ENCODE data around the gene GRPEL2.

GRPEL2 gene

DNA sequence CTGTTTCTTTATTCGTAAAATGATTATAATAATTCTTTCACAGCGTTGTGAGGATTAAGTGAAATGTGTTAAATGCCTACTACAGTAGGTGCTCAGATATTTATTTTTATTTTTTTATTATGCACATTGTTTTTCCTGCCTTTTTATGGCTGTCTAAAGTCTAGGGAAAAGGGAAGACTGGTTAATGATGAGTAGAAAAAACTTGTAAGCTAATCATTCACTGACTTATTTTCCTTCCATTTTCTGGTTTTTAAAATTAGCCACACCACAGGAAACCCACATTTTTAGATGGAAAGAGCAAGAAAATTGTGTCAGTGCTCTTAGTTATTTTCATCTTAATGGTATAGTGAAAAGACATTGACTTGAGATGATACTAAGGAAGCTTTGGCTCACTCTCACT, 8.6 kb downstream of the GRPEL2 start:
- in situ Hi-C loops (cut with HindIII; ENCODE audit: low sequenced_read_pairs), result no loop called here

DNA sequence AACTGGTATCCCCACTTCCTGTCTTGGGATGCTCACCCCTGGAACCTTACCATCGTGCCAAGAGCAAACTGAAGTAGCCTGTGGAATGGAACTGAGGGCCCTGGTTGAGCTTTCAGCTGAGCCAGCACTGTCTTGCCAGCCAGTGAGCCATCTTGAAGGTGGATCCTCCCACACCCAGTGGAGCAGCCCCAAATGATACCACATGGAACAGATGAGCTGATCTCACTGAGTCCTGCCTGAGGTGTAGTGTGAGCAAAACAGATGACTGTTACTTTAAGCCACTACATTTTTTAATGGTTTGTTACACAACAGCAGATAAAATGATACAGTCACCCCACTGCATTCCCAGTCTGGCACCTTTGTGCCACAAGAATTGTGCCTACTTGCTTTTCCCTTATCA, 10.4 kb downstream of the GRPEL2 start:
- in situ Hi-C loops (cut with HindIII; ENCODE audit: low sequenced_read_pairs), result no loop called here

DNA sequence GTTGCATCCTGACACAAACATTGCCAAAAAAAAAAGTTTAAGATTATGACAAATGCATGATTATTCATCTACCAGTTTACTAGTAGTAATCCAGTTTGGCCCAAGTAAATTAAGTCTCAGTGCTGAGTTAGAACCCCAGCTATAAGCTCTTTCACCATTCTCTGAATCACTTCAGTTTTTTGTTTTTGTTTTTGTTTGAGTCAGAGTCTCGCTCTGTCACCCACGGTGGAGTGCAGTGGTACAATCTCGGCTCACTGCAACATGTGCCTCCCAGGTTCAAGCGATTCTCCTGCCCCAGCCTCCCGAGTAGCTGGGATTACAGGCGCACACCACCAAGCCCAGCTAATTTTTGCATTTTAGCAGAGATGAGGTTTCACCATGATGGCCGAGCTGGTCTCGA, 11.1 kb downstream of the GRPEL2 start:
- in situ Hi-C loops (cut with HindIII; ENCODE audit: low sequenced_read_pairs), result no loop called here

DNA sequence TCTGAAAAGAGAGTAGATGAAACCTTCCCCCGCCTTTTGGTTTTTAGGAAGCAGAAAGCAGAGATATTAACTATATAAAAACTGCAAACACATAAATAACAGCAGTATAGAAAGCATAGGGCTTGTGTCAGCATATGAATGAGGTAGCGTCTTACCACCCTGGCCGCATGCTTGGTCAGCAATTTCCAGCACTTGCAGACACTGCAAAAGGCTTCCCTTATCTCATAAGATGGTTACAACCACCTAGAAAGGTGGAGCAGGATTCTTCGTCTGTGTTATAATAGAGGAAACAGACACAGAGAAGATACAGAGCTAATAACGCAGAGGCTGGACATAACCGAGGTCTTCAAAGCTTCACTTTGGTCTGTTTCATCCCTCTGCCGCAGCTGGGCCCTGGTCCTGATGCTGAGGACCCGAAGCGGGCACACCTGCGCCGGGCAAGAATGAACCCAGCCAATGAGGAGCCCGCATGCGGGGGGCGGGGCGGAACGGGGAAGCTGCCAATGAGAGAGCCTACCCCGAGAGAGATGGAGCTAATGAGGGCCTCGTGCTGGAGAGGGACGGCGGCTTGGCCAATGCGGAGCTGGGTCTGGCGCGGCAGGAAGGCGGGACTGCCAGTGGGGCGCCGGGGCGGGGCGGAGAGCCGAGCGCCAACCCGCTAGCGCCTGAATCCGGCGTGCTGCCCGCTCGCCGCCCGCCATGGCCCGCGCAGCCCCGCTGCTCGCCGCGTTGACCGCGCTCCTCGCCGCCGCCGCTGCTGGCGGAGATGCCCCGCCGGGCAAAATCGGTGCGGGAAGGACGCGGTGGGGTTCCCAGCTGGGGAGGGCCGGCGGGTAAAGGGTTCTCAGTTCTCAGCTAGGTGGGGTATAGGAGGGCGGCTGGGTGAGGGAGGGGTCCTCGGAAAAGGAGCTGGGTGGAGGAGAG, 12.3 kb downstream of the GRPEL2 start, which contains the start of gene PCYOX1L:
Gene PCYOX1L, plus strand, starts transcription at position 677 of the 924 bp plus-strand sequence. Its CDS starts 23 bp downstream, at position 700.
- in situ Hi-C loops (cut with HindIII; ENCODE audit: low sequenced_read_pairs), result no loop called here

DNA sequence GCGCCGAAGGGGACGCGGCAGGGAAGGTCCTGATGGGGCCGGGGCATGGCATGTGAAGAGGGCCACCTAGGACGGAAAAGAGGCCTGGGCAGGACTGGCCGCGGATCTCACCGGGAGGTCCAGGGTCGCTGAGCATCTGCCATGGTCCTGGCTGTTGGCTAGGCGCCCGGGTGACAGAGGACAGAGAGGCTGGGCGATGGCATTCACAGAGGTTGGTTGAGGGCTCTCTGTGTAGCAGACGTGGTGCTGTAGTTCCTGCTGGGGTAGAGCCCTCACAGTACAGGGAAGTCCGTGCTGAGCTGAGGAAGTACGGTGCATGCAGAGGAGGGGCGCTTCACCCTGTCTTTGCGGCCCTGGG, 13.0 kb downstream of the GRPEL2 start:
- in situ Hi-C loops (cut with HindIII; ENCODE audit: low sequenced_read_pairs), result no loop called here

DNA sequence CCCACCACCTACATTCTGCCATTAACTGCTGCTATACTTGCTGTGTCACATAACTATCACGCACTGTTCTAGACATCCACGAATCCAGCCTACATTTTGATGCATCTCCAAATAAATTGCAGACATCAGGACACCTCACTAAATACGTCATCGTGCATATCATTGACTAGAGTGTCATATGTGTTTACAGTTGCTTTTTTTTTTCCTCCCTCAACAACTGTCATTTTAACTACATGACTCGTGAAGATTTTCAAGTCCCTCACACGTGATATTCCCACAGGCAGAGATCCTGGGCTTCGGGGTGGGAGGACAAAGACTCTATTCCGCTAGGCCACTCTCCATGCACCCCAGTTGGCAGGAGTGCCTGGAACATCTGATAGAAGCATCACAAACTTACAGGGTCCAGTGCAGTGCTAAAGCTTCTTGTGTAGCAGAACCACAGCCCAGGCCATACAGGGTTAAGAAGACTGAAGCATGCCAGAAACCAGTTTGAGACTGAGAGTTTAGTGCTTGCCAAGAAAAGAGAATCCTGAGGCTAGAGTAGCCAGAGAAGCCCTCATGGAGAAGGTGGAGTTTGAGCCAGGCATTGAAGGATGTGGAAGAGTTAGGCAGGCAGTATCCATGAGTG, 13.7 kb downstream of the GRPEL2 start:
- in situ Hi-C loops (cut with HindIII; ENCODE audit: low sequenced_read_pairs), result no loop called here

DNA sequence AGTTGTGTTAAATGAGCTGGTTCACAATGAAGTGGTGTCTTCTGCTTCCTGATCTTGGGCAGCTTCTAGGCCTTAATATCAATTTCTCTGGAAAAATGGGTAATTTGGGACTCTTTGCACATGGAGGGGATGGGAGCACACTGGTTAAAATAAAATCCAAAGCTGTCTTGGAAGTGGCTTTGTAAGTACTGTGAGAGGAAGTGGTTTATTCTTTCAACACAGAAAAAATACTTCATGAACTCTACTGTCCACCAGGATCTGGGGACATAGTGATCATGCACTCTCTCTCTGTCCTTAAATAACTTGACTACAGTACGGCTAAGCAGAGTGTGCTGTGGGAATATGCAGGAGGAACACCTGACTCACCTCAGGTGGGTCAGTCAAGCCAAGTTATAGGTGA, 15.0 kb downstream of the GRPEL2 start:
- in situ Hi-C loops (cut with HindIII; ENCODE audit: low sequenced_read_pairs), result no loop called here

DNA sequence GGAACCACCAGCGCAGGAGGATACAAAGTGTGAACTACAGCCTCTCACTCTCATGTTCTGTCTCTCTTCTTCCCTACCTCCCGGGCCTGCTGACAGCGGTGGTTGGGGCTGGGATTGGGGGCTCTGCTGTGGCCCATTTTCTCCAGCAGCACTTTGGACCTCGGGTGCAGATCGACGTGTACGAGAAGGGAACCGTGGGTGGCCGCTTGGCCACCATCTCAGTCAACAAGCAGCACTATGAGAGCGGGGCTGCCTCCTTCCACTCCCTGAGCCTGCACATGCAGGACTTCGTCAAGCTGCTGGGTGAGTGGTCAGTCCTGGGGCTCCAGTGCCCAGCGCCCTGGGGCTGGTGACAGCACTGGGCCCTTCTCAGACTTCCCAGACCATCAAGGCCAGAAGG, 17.2 kb downstream of the GRPEL2 start:
- in situ Hi-C loops (cut with HindIII; ENCODE audit: low sequenced_read_pairs), result no loop called here

DNA sequence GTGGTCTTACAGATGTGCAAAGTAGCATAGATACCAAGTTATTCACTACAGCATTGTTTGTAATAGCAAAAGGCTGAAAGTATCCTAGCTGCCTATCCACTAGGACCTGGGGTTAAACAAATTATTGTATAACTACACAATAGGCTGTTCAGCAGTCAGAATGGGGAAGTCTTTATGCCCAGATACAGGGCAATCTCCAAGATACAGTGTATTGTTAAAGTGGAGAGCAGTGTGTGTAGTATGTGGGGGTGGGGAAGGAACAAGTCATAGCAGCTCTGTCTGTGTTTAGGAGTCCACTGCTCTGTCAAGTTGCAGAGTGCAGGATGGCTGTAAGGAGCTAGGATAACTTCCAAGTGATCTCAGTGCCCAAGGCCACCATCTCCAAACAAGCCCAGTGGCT, 18.1 kb downstream of the GRPEL2 start:
- in situ Hi-C loops (cut with HindIII; ENCODE audit: low sequenced_read_pairs), result no loop called here

DNA sequence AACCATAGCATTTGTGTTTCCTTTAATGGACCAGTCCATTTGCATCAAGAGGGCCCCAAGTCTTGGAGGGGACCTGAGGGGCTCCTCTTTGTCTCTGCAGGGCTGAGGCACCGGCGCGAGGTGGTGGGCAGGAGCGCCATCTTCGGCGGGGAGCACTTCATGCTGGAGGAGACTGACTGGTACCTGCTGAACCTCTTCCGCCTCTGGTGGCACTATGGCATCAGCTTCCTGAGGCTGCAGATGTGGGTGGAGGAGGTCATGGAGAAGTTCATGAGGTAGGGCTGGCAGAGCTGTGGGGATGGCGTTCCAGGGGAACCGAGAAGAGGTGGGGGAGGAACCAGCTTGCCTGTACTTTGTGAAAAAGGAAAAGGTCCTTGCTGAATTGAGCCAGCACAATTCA, 18.6 kb downstream of the GRPEL2 start:
- in situ Hi-C loops (cut with HindIII; ENCODE audit: low sequenced_read_pairs), result no loop called here

DNA sequence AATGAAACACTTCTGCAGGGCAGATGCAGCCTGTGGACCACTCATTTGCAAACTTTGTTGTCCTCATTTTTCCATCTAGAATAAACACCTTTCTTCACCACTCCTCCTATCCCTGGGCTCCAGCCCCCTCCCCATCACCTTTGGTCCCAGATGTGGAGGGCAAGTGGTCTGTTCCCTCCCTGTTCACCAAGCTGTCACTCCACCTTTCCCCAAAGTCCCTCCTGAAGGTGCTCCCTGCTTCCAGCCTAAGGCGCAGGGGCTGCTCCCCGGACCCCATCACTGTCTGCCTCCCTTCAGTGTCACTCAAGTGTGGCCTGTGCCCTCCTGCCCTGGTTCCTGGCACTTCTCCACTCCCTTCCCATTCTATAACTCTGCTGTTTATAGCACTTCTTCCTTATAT, 19.4 kb downstream of the GRPEL2 start:
- in situ Hi-C loops (cut with HindIII; ENCODE audit: low sequenced_read_pairs), result loop anchor here (5.0 kb wide), 2 partner anchors 78 to 198 kb away; no protein-coding TSS in a partner anchor

DNA sequence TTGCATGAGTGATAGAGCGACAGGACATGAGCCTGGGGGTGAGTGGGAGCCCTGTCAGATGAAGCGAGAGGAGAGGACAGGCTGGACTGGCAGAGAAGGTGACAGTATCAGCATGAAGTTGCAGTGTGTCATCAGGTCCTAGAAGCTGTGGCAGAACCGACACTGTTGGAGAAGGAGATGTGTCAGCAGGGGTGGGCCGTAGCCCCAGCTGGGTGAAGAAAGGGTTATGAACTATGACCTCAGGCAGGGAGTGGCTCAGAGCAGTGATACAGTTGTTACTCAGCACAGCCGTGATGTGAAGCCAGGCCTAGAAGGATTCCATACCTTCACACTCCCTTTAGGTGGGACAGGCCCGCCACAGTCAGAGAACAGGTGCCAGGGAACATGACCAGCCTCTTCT, 20.1 kb downstream of the GRPEL2 start:
- in situ Hi-C loops (cut with HindIII; ENCODE audit: low sequenced_read_pairs), result loop anchor here (5.0 kb wide), 2 partner anchors 77 to 197 kb away; no protein-coding TSS in a partner anchor

DNA sequence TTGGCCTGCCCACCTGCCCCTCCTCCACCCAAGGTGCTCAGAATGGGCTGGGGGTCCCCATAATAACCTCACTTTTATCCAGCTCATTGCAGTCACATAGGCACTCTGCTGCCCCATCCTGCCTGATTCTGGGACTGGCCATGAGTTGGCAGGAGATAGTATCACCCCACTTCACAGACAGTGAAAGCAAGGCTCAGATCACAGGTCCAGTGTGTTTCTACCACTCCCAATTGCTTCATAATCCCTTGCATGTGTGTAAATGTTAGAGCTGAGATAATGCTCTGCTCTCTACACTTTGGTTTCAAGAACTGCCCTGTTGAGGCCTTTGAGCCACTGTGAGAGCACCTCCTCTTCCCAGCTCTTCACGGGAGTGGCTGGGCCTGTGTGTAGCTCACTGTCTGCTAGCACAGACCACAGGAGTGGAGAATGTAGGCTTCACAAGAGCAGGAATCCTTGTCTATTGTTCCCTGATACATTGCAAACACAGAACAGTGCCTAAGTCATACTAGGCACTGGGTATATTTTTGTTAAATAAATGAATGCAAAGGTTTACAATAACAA, 20.9 kb downstream of the GRPEL2 start:
- in situ Hi-C loops (cut with HindIII; ENCODE audit: low sequenced_read_pairs), result loop anchor here (5.0 kb wide), 2 partner anchors 76 to 196 kb away; no protein-coding TSS in a partner anchor

DNA sequence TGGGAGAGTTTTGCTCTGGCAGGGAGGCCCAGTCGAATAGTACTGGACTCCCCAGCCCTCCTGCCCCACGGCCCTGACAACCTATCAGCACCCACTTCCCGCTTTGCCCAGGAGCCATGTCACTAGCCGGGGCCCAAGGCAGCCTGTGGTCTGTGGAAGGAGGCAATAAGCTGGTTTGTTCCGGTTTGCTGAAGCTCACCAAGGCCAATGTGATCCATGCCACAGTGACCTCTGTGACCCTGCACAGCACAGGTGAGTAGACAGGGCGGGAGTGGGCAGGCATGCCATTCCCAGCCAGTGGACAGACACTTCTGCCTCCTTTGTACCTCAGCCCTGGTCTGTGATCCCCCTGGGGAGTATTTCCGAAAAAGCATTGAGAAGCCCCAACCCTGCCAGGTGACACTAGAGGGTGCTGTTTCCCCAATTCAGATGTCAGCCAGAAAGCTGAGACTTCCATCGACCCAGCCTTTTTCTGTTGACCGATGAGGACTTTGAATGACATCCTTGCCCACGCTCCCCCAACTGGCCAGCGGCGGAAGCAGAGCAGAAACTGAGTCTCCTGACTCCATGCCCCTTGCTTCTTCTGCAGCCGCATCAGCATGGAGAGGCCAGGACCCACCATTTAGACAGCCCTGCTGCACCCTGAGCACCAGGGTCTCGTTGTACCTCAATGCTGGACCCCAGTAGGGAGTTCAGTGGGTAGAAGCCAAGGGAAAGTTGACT, 22.1 kb downstream of the GRPEL2 start:
- in situ Hi-C loops (cut with HindIII; ENCODE audit: low sequenced_read_pairs), result loop anchor here (5.0 kb wide), 2 partner anchors 75 to 195 kb away; no protein-coding TSS in a partner anchor

DNA sequence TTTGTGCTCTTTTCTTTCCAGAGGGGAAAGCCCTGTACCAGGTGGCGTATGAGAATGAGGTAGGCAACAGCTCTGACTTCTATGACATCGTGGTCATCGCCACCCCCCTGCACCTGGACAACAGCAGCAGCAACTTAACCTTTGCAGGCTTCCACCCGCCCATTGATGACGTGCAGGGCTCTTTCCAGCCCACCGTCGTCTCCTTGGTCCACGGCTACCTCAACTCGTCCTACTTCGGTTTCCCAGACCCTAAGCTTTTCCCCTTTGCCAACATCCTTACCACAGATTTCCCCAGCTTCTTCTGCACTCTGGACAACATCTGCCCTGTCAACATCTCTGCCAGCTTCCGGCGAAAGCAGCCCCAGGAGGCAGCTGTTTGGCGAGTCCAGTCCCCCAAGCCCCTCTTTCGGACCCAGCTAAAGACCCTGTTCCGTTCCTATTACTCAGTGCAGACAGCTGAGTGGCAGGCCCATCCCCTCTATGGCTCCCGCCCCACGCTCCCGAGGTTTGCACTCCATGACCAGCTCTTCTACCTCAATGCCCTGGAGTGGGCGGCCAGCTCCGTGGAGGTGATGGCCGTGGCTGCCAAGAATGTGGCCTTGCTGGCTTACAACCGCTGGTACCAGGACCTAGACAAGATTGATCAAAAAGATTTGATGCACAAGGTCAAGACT, 22.8 kb downstream of the GRPEL2 start:
- in situ Hi-C loops (cut with HindIII; ENCODE audit: low sequenced_read_pairs), result loop anchor here (5.0 kb wide), 2 partner anchors 74 to 194 kb away; no protein-coding TSS in a partner anchor

DNA sequence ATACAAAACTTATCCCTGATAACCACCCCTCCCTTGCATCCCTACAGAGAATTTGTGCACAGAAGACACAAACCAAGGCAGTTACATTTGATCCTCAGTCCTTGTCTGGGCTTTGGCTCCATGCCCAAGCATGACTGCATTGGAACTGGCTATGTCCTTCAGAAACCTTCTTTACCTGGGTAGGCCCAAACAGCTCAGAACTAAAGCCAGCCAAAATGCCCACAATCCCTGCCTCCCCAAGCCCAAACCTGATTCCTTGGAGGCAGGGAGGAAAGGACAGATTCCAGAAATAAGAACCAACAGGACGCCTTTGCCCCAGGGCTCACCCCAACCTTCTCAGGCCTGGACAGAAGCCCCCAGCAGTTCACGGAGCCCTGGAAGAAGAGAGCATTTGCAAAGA, 25.6 kb downstream of the GRPEL2 start:
- in situ Hi-C loops (cut with HindIII; ENCODE audit: low sequenced_read_pairs), result no loop called here

DNA sequence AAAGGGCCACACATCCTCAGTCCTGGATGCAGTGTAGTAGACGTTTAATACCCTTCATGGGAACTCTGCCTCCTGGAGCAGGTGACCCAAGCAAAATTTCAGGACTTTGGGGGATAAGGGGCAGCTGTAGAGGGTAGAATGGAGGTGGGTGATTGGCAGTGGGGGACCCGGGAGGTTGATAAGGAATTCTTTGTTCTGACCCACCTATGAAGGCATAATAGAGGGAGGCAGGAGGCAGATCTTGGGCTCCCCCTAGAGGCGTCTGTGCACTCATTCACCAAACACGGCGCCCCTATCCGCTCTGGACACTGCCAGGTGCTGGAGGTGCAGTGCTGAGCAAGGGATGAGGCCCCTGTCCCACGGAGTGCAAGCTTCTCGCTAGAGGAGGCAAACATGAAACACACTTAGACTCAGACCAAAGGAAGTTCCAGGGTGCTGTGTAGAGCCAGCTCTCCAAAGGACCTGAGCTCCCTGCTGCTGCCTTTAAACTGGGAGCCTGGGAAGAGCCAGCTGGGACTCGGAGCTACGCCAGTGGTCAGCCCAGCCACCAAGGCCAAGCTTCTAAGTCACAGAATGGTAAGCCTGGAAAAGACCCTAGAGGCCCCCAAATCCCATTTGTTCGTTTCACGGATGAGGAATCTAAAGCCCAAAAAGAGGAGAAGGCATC, 26.1 kb downstream of the GRPEL2 start:
- in situ Hi-C loops (cut with HindIII; ENCODE audit: low sequenced_read_pairs), result no loop called here

DNA sequence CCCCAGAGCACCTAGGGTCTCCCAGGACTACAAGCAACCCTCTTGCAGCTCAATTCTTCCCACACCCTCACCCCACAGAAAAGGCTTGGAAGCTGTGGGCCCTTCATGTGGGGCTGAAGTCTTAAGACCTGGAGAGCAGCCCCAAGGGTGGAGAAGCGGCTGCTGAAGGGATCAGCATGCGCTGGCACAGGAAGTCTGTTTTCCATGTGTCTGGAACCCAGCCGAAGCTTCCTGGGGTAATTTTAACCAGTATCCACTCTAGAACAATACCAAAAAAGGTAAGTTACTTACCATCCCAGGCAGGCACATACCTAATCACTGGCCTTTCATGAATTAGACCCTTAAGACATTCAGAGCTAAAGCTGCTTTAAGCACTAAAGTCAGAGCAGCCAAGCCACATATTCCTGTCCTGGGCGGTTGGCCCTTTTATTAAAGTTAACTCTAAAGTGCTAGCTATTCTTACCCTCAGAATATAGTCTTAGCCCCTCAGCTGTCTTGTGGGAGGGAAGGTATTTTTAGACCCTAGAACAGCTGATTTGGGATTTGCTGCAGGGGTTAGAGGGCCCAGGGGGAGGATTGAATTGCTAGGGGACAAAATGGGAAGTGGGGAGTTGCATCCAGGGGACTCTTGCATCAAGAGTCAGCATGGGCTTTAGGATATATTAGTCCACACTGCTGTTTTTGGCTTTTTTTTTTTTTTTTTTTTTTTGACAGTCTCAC, 26.9 kb downstream of the GRPEL2 start:
- in situ Hi-C loops (cut with HindIII; ENCODE audit: low sequenced_read_pairs), result no loop called here

DNA sequence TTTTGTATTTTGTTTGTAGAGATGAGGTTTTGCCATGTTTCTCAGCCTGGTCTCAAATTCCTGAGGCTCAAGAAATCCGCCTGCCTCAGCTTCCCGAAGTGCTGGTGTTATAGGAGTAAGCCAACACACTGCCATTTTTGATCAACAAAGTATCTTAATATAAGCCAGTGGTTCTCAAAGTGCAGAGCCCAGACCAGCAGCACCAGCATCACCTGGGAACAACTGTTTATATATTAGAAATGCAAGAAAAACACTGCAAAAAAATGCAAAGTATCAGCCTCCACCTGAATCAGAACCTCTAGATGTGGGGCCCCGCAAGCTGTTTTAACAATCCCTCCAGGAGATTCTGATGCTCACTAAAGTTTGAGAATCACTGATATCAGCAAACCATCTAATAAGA, 27.6 kb downstream of the GRPEL2 start:
- in situ Hi-C loops (cut with HindIII; ENCODE audit: low sequenced_read_pairs), result no loop called here
